H1 (cell line): ENCODE measurements around the gene CLDN4. TPM values are rescaled to one million over a fixed set of nuclear protein-coding genes. Genes with fewer than 3 reads are reported as not detected.

Experiments
- ASH2L ChIP-seq: fragments of 200-600, 300-600 bp; sonication (generic); IDR thresholded peaks from one replicate; pipeline ENCODE4 v1.7.1; 2017; ENCODE audit warnings: low read length
- CREB1 ChIP-seq: IDR thresholded peaks from 2 replicates; pipeline ENCODE4 v1.6.1; 2012; ENCODE audit warnings: inconsistent platforms
- EZH2 ChIP-seq: fragments of 200-600 bp; sonication (generic); IDR thresholded peaks from 2 replicates; pipeline ENCODE4 v1.7.1; 2012; ENCODE audit warnings: low read depth, mild to moderate bottlenecking, moderate library complexity, low read length, inconsistent platforms; ENCODE audit not compliant: severe bottlenecking
- RAD21 ChIP-seq, 2 experiments: IDR thresholded peaks in 1 of 2; conservative IDR thresholded peaks in 1 of 2; 2 replicates each; pipeline ENCODE4 v1.6.1; 2011; ENCODE audit warnings: low read depth in 2 of 2, low read length in 2 of 2, improper control_type of control experiment in 1 of 2, inconsistent platforms in 1 of 2, mild to moderate bottlenecking in 1 of 2, moderate library complexity in 1 of 2
- RBBP5 ChIP-seq: IDR thresholded peaks from 2 replicates; pipeline ENCODE4 v1.7.1; 2012; ENCODE audit warnings: low read depth, mild to moderate bottlenecking, inconsistent platforms, low read length, moderate library complexity, borderline replicate concordance
- SIN3A ChIP-seq, 2 experiments: IDR thresholded peaks in 1 of 2; conservative IDR thresholded peaks in 1 of 2; 2 replicates each; pipeline ENCODE4 v1.6.1; 2011 to 2012; ENCODE audit warnings: low read length in 2 of 2, improper control_type of control experiment in 1 of 2, low read depth in 1 of 2, mild to moderate bottlenecking in 1 of 2
- SUZ12 ChIP-seq: fragments of 200-600 bp; sonication (generic); IDR thresholded peaks from 2 replicates; pipeline ENCODE4 v1.6.1; 2012; ENCODE audit warnings: mild to moderate bottlenecking, inconsistent platforms, low read length, moderate library complexity, mixed read lengths
- polyA plus RNA-seq, 7 experiments: library from polyadenylated mRNA; depleted of rRNA in 3 of 7; stranded (reverse) in 5 of 7; unstranded in 2 of 7; fragments of >200 nt in 5 of 7; fragments of 200-250 nt in 2 of 7; gene quantifications; 1 replicate in 5 of 7; 2 replicates in 1 of 7; 4 replicates in 1 of 7; pipeline versions ENCODE4 v1.2.1 to v1.2.3, GENCODE V29; 2011 to 2013; ENCODE audit warnings: missing spikeins in 2 of 7, mixed read lengths in 2 of 7
- total RNA-seq: library from RNA; stranded (reverse); fragmentation: NEBNext Ultra II Directional; extraction: Animal tissue kit (Norgen Biotek cat#: 25700); gene quantifications from 2 replicates; pipeline ENCODE4 v1.2.1, GENCODE V29; 2021
- TF ChIP-seq, protein P1 (sequence below): fragments of 300-600 bp; sonication (generic); IDR thresholded peaks from 2 replicates; pipeline ENCODE4 v1.7.1; 2012; ENCODE audit warnings: low read length, moderate library complexity, mild to moderate bottlenecking, inconsistent platforms; ENCODE audit not compliant: insufficient replicate concordance

Gene CLDN4
- total and polyA plus RNA-seq, 2 of the 8 experiments (the other 6 are each of a cell fraction or from before 2014, with no cell fraction given), result 28.0 to 69.3 TPM

- TF ChIP-seq, protein P1, sequence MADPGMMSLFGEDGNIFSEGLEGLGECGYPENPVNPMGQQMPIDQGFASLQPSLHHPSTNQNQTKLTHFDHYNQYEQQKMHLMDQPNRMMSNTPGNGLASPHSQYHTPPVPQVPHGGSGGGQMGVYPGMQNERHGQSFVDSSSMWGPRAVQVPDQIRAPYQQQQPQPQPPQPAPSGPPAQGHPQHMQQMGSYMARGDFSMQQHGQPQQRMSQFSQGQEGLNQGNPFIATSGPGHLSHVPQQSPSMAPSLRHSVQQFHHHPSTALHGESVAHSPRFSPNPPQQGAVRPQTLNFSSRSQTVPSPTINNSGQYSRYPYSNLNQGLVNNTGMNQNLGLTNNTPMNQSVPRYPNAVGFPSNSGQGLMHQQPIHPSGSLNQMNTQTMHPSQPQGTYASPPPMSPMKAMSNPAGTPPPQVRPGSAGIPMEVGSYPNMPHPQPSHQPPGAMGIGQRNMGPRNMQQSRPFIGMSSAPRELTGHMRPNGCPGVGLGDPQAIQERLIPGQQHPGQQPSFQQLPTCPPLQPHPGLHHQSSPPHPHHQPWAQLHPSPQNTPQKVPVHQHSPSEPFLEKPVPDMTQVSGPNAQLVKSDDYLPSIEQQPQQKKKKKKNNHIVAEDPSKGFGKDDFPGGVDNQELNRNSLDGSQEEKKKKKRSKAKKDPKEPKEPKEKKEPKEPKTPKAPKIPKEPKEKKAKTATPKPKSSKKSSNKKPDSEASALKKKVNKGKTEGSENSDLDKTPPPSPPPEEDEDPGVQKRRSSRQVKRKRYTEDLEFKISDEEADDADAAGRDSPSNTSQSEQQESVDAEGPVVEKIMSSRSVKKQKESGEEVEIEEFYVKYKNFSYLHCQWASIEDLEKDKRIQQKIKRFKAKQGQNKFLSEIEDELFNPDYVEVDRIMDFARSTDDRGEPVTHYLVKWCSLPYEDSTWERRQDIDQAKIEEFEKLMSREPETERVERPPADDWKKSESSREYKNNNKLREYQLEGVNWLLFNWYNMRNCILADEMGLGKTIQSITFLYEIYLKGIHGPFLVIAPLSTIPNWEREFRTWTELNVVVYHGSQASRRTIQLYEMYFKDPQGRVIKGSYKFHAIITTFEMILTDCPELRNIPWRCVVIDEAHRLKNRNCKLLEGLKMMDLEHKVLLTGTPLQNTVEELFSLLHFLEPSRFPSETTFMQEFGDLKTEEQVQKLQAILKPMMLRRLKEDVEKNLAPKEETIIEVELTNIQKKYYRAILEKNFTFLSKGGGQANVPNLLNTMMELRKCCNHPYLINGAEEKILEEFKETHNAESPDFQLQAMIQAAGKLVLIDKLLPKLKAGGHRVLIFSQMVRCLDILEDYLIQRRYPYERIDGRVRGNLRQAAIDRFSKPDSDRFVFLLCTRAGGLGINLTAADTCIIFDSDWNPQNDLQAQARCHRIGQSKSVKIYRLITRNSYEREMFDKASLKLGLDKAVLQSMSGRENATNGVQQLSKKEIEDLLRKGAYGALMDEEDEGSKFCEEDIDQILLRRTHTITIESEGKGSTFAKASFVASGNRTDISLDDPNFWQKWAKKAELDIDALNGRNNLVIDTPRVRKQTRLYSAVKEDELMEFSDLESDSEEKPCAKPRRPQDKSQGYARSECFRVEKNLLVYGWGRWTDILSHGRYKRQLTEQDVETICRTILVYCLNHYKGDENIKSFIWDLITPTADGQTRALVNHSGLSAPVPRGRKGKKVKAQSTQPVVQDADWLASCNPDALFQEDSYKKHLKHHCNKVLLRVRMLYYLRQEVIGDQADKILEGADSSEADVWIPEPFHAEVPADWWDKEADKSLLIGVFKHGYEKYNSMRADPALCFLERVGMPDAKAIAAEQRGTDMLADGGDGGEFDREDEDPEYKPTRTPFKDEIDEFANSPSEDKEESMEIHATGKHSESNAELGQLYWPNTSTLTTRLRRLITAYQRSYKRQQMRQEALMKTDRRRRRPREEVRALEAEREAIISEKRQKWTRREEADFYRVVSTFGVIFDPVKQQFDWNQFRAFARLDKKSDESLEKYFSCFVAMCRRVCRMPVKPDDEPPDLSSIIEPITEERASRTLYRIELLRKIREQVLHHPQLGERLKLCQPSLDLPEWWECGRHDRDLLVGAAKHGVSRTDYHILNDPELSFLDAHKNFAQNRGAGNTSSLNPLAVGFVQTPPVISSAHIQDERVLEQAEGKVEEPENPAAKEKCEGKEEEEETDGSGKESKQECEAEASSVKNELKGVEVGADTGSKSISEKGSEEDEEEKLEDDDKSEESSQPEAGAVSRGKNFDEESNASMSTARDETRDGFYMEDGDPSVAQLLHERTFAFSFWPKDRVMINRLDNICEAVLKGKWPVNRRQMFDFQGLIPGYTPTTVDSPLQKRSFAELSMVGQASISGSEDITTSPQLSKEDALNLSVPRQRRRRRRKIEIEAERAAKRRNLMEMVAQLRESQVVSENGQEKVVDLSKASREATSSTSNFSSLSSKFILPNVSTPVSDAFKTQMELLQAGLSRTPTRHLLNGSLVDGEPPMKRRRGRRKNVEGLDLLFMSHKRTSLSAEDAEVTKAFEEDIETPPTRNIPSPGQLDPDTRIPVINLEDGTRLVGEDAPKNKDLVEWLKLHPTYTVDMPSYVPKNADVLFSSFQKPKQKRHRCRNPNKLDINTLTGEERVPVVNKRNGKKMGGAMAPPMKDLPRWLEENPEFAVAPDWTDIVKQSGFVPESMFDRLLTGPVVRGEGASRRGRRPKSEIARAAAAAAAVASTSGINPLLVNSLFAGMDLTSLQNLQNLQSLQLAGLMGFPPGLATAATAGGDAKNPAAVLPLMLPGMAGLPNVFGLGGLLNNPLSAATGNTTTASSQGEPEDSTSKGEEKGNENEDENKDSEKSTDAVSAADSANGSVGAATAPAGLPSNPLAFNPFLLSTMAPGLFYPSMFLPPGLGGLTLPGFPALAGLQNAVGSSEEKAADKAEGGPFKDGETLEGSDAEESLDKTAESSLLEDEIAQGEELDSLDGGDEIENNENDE, result no peak
- TF ChIP-seq SIN3A (conservative IDR thresholded peaks at IDR 0.05 in 1 of 2, IDR thresholded peaks at IDR 0.05 in 1 of 2; ENCODE audit: low read depth in 1 of 2, low read length in 2 of 2) (no peak), EZH2 (no peak), CREB1 (no peak), RBBP5 (no peak), ASH2L (no peak), SUZ12 (no peak), RAD21 (IDR thresholded peaks at IDR 0.05 in 1 of 2, conservative IDR thresholded peaks at IDR 0.05 in 1 of 2; ENCODE audit: low read depth in 2 of 2, low read length in 2 of 2) (no peak)
Measured at GRCh38 chr7:73844131-73844547, 13.3 kb downstream of the CLDN4 start (continued).
